Measurements from ENCODE around the gene EEIG1. TPM values are rescaled to one million over a fixed set of nuclear protein-coding genes. Genes with fewer than 3 reads are reported as not detected.

EEIG1 gene
- total and polyA plus RNA-seq, 10 of the 15 experiments (the other 5 are each of a cell fraction or from before 2014, with no cell fraction given) = 1.2 to 75.9 (median 9.0) TPM

DNA sequence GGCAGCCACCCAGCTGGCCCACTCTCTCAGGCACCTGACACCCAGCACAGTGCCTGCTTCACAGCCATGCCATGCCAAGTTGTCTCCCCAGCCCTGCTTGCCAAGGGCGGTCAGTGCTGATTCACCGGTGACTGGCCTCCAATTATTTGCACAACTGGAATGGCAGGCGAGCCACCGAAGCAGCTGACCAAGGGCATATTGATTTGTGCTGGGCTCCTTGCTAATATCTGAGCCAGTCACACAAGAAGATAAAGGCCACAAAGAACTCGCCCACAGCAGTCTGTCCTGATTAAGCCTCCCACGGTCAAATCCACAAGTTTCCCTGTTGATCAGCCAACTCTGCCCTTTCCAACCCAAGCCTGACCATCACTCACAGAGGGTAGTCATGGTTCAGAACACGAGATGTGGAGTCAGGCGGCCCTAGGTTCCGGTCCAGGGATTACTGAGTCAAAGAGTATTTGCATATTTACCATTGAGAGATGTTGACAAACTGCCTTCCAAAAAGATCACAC, 6.4 kb upstream of the EEIG1 start (continued):
- TF ChIP-seq PBX3 (IDR thresholded peaks at IDR 0.05; ENCODE audit: insufficient replicate concordance, low read depth, low read length) = peak; percentile 6
- peak; percentile 29 for TF ChIP-seq BCL3 (IDR thresholded peaks at IDR 0.05; ENCODE audit: borderline replicate concordance, insufficient read depth, low read depth, low read length, poor library complexity, severe bottlenecking)
- TF ChIP-seq CHD2 (IDR thresholded peaks at IDR 0.05; ENCODE audit: borderline replicate concordance, low read depth, low read length) = no peak
- TF ChIP-seq ATF2 (IDR thresholded peaks at IDR 0.05; ENCODE audit: low read length) = no peak
- TF ChIP-seq ESRRA (IDR thresholded peaks at IDR 0.05; ENCODE audit: low read length) = no peak
- TF ChIP-seq CHD4 (IDR thresholded peaks at IDR 0.05) = no peak

GRCh38 chr9:127985011-127985410, 4.2 kb upstream of the EEIG1 start:
- WGBS (ENCODE audit: insufficient coverage, insufficient replicate concordance, low lambda C conversion rate, missing lambda C conversion rate) = 94% methylated on average over 3 of the region's 3 CpGs
- FAIRE-seq (no peak), DNase-seq (ENCODE audit: low read depth, low spot score) (no peak), ATAC-seq (no peak)
- H3K4me3 ChIP-seq = no peak overlapping the region
- RAD21 ChIA-PET (ENCODE audit: unreplicated experiment) = no interaction called here
- BruUV-seq (replicated peaks) = no TSS peak
- H3K27ac ChIP-seq (ENCODE audit: control insufficient read depth, insufficient read depth) = no peak overlapping the region
- H2AFZ ChIP-seq (ENCODE audit: control insufficient read depth, low read depth, low read length) = no peak overlapping the region
- no peaks in the 10 kb centered on the region for H4K20me1 ChIP-seq (ENCODE audit: control insufficient read depth, insufficient read depth)
- H3K36me3 ChIP-seq (ENCODE audit: control insufficient read depth in 2 of 2, insufficient read depth in 2 of 2, low read length in 1 of 2) = no peaks in the 10 kb centered on the region
- H3K79me2 ChIP-seq (ENCODE audit: control insufficient read depth, insufficient read depth, low read length) = peaks cover 3% of the 10 kb centered on the region
- no peak overlapping the region for H3K9ac ChIP-seq (ENCODE audit: control insufficient read depth, insufficient read depth, low read length)
- in situ Hi-C loops (cut with MboI) (no loop called here), intact Hi-C loops (cut with micrococcal nuclease; ENCODE audit: unreplicated experiment) (no loop called here)
- no peaks in the 10 kb centered on the region for H3K27me3 ChIP-seq (replicated peaks in 1 of 2; ENCODE audit: control insufficient read depth in 2 of 2, insufficient read depth in 2 of 2, low read length in 1 of 2)
- peaks cover 42% of the 10 kb centered on the region for H3K4me1 ChIP-seq (ENCODE audit: control insufficient read depth, insufficient read depth, low read length)
- no peak overlapping the region for H3K4me2 ChIP-seq (ENCODE audit: control insufficient read depth, insufficient read depth)
- POLR2A ChIA-PET = interaction anchor here (0.8 to 2.4 kb wide), 3 partner anchors 15 to 40 kb away, joined by 3 to 9 read pairs (median 5); no protein-coding TSS in a partner anchor
- H3K9me3 ChIP-seq (replicated peaks; ENCODE audit: control insufficient read depth, insufficient read depth, low read length) = no peaks in the 10 kb centered on the region
- SMC1A ChIA-PET (ENCODE audit: uncharacterized antibody, unreplicated experiment) = interaction anchor here (1.1 to 1.6 kb wide), 5 partner anchors 15 to 88 kb away, joined by 3 to 4 read pairs (median 3); no protein-coding TSS in a partner anchor
- CTCF ChIA-PET = interaction anchor here (1.6 to 2.9 kb wide), 3 partner anchors 30 to 50 kb away, joined by 5 to 9 read pairs (median 8); no protein-coding TSS in a partner anchor
- no peak for TF ChIP-seq EP300 (IDR thresholded peaks at IDR 0.05; ENCODE audit: borderline replicate concordance in 1 of 2, control insufficient read depth in 1 of 2, low read depth in 2 of 2, low read length in 2 of 2)
- TF ChIP-seq PRDM15 (CRISPR knock-in tag; IDR thresholded peaks at IDR 0.05) = no peak
- no peak for TF ChIP-seq ESRRA (IDR thresholded peaks at IDR 0.05; ENCODE audit: low read length)
- TF ChIP-seq NRF1 (conservative IDR thresholded peaks at IDR 0.05; ENCODE audit: low read depth, low read length) = no peak
- no peak for TF ChIP-seq SIX5 (IDR thresholded peaks at IDR 0.05; ENCODE audit: low read depth, low read length, severe bottlenecking)
- TF ChIP-seq ATF7 (IDR thresholded peaks at IDR 0.05; ENCODE audit: low read depth) = no peak
